ENCODE data around the gene SPSB2.

SPSB2 gene

GRCh38 chr12:6867413-6868210 is 5.5 kb downstream of the SPSB2 start, which contains the start of gene TPI1:
Gene TPI1 (plus strand): TSS chr12:6867531. CDS start chr12:6867567, 36 bp downstream.
- TF ChIP-seq ZBTB7A (IDR thresholded peaks at IDR 0.05; ENCODE audit: low read depth) (peak; percentile 69; the same call in 1 of the 2 replicates), EGR1 (IDR thresholded peaks at IDR 0.05) (peak; percentile 68), RAD21 (IDR thresholded peaks at IDR 0.05; ENCODE audit: low read depth) (no peak), REST (IDR thresholded peaks at IDR 0.05; ENCODE audit: low read depth) (no peak), CREB1 (IDR thresholded peaks at IDR 0.05; ENCODE audit: low read depth) (no peak), NFIC (IDR thresholded peaks at IDR 0.05) (no peak), YY1 (IDR thresholded peaks at IDR 0.05; ENCODE audit: low read depth) (peak; percentile 85), FOXM1 (IDR thresholded peaks at IDR 0.05; ENCODE audit: borderline replicate concordance, low read depth) (no peak), TAF1 (IDR thresholded peaks at IDR 0.05; ENCODE audit: low read depth) (peak; percentile 96), EP300 (IDR thresholded peaks at IDR 0.05; ENCODE audit: borderline replicate concordance) (peak; percentile 13; the same call in 1 of the 2 replicates), CEBPB (IDR thresholded peaks at IDR 0.05) (no peak), TEAD4 (IDR thresholded peaks at IDR 0.05) (peak; percentile 40; the same call in 1 of the 2 replicates), TCF12 (IDR thresholded peaks at IDR 0.05; ENCODE audit: low read depth) (0 out of 2 replicates have a peak, but pooled peaks have one; percentile 17), MAX (IDR thresholded peaks at IDR 0.05) (peak; percentile 88), USF1 (IDR thresholded peaks at IDR 0.05) (no peak; the same call in 1 of the 2 replicates)

GRCh38 chr12:6866920-6867412 is 6.1 kb downstream of the SPSB2 start:
- peak; percentile 7; the same call in 1 of the 2 replicates for TF ChIP-seq EP300 (IDR thresholded peaks at IDR 0.05; ENCODE audit: borderline replicate concordance)
- TF ChIP-seq YY1 (IDR thresholded peaks at IDR 0.05; ENCODE audit: low read depth) = no peak
- TF ChIP-seq NFIC (IDR thresholded peaks at IDR 0.05) = peak; percentile 54

DNA sequence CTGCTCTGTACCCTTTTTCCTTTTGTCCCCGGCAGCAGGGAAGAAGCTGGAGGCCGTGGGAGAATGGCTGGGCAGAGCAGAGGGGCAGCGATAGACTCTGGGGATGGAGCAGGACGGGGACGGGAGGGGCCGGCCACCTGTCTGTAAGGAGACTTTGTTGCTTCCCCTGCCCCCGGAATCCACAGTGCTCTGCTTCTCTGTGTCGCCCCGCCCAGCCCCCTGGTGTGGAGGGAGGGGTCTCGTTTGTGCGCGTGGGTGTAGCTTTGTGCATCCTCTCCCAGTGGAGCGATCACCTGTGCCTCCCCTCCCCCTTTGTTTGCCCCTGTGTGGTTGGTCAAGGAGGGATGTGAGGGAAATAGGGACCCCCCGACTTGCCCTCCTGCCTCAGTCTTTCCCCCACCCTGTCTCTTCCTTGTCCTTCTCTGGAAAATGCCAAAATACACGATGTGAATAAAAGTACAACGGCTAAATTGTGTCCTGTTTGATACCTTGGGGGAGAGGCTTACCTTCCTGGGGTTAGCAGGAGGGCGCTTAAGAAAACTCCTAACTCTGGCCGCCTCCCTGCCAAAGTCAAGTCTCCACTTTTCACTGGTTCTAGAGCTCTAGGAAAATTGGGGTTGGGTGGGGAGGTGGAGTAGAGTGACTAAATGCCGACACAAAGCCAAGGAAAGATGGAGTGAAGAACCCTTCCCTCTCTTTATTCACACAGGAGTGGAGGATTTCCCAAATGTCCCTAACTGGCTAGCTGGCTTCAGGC is 6.8 kb downstream of the SPSB2 start:
- TF ChIP-seq TEAD4 (IDR thresholded peaks at IDR 0.05) = no peak
- TF ChIP-seq USF1 (IDR thresholded peaks at IDR 0.05) = no peak
- no peak for TF ChIP-seq ZBTB7A (IDR thresholded peaks at IDR 0.05; ENCODE audit: low read depth)
- no peak for TF ChIP-seq CEBPB (IDR thresholded peaks at IDR 0.05)
- peak; percentile 82 for TF ChIP-seq EGR1 (IDR thresholded peaks at IDR 0.05)

GRCh38 chr12:6863586-6864321 is 9.3 kb downstream of the SPSB2 start:
- TF ChIP-seq MAX (IDR thresholded peaks at IDR 0.05) = no peak
- no peak for TF ChIP-seq RAD21 (IDR thresholded peaks at IDR 0.05; ENCODE audit: low read depth)
- no peak for TF ChIP-seq YY1 (IDR thresholded peaks at IDR 0.05; ENCODE audit: low read depth)
- TF ChIP-seq ZBTB7A (IDR thresholded peaks at IDR 0.05; ENCODE audit: low read depth) = no peak
- TF ChIP-seq NFIC (IDR thresholded peaks at IDR 0.05) = no peak
- no peak for TF ChIP-seq REST (IDR thresholded peaks at IDR 0.05; ENCODE audit: low read depth)
- TF ChIP-seq TAF1 (IDR thresholded peaks at IDR 0.05; ENCODE audit: low read depth) = no peak
- no peak for TF ChIP-seq EGR1 (IDR thresholded peaks at IDR 0.05)
- no peak for TF ChIP-seq CEBPB (IDR thresholded peaks at IDR 0.05)
- no peak for TF ChIP-seq TCF12 (IDR thresholded peaks at IDR 0.05; ENCODE audit: low read depth)
- no peak for TF ChIP-seq TEAD4 (IDR thresholded peaks at IDR 0.05)

- TF ChIP-seq TCF12 (IDR thresholded peaks at IDR 0.05; ENCODE audit: low read depth) = no peak
- no peak for TF ChIP-seq TAF1 (IDR thresholded peaks at IDR 0.05; ENCODE audit: low read depth)
- TF ChIP-seq CEBPB (IDR thresholded peaks at IDR 0.05) = no peak
- no peak for TF ChIP-seq EP300 (IDR thresholded peaks at IDR 0.05; ENCODE audit: borderline replicate concordance)
- TF ChIP-seq REST (IDR thresholded peaks at IDR 0.05; ENCODE audit: low read depth) = no peak
- TF ChIP-seq FOXM1 (IDR thresholded peaks at IDR 0.05; ENCODE audit: borderline replicate concordance, low read depth) = no peak
- no peak for TF ChIP-seq NFIC (IDR thresholded peaks at IDR 0.05)
- no peak for TF ChIP-seq TEAD4 (IDR thresholded peaks at IDR 0.05)
- no peak for TF ChIP-seq USF1 (IDR thresholded peaks at IDR 0.05)
Observed at GRCh38 chr12:6863033-6863432, 10.1 kb downstream of the SPSB2 start.
